ENCODE measurements around the gene CPLANE2.
"Not testable (repeated sequence)": the region's sequence is repeated elsewhere in the genome, so short reads cannot be mapped to it uniquely, and the experiment has no call there.

The CPLANE2 gene

DNA sequence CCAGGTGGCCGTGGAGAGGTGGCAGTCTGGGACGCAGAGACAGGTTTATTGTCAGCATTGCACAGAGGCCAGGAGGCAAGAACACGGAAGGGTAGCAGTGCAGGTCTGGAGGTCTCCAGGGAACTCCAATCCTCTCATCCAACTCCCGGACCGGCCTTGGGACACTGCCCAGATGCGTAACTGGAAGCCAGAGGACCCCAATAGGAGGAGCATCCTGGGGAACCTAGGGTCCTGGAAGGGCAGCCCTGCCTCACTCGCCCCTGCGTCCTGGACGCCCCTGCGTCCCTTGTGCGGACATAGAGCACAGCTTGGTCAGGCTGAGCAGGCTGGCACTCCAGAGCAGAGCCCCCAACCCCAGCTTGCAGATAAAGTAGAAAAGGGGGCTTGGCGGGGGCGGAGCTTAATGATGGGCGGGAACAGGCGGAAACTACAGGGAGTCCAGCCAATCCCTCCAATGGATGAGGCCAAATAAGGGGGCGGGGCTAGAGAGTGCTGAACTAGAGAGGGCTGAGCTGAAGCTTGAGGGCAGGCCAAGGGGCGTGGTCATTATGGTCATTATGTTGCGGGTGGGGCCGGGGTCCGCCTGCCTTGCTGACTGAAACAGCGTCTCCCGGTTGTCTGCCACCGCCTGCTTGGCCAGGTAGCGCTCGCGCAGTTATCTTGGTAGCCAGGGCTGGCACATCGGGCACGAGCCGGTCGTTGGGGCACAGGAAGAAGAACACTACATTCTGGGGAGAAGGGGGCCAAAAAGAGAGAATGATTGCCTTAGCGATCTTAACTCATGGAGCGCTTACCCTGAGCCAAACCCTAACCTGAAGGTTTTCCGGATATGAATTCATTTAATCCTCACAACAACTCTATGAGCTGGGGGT is 20.9 kb downstream of the CPLANE2 start:
- Histone ChIP-seq H3K27ac (ENCODE audit: low read depth, low read length) (no peak overlapping the region), H2AFZ (ENCODE audit: low read length, unreplicated experiment) (peak overlapping the region; percentile 87), H3K4me3 (ENCODE audit: low read depth, low read length) (peak overlapping the region; percentile 85), H3K79me2 (ENCODE audit: control insufficient read depth, insufficient read depth, low read length, unreplicated experiment) (no peaks in the 10 kb centered on the region), H3K4me1 (ENCODE audit: control insufficient read depth, insufficient read depth, low read length, unreplicated experiment) (no peaks in the 10 kb centered on the region), H3K36me3 (ENCODE audit: insufficient read depth, low read length) (no peaks in the 10 kb centered on the region), H3K27me3 (ENCODE audit: insufficient read depth, low read length) (no peaks in the 10 kb centered on the region)

DNA sequence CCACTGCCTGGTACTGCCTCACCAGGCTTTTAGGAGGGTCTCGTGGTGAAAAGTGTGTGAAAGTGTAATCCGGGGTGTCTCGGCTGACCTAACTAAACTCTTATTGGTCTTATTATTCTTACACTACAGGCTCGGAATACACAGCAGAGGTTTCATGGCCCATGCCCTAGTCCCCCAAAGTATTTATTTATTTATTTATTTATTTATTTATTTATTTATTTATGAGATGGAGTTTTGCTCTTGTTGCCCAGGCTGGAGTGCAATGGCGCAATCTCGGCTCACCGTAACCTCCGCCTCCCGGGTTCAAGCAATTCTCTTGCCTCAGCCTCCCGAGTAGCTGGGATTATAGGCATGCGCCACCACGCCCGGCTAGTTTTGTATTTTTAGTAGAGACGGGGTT is 21.7 kb downstream of the CPLANE2 start:
- H2AFZ ChIP-seq (ENCODE audit: low read length, unreplicated experiment); H3K79me2 ChIP-seq (ENCODE audit: control insufficient read depth, insufficient read depth, low read length, unreplicated experiment); H3K4me3 ChIP-seq (ENCODE audit: low read depth, low read length); H3K27me3 ChIP-seq (ENCODE audit: insufficient read depth, low read length); H3K27ac ChIP-seq (ENCODE audit: low read depth, low read length); H3K4me1 ChIP-seq (ENCODE audit: control insufficient read depth, insufficient read depth, low read length, unreplicated experiment); H3K36me3 ChIP-seq (ENCODE audit: insufficient read depth, low read length): not testable (repeated sequence)

DNA sequence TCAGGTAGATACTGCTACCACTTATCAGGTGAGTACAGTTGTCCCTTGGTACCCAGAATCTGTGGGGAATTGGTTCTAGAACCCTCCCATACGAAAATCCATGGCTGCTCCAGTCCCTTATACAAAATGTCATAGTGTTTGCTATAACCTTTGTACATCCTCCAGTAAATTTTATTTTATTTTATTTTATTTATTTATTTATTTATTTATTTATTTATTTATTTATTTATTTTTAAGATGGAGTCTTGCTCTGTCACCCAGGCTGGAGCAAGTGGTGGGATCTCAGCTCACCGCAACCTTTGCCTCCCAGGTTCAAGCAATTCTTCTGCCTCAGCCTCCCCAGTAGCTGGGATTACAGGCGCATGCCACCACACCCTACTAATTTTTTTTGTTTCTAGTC is 23.4 kb downstream of the CPLANE2 start:
- H2AFZ ChIP-seq (ENCODE audit: low read length, unreplicated experiment); H3K4me3 ChIP-seq (ENCODE audit: low read depth, low read length): not testable (repeated sequence)

DNA sequence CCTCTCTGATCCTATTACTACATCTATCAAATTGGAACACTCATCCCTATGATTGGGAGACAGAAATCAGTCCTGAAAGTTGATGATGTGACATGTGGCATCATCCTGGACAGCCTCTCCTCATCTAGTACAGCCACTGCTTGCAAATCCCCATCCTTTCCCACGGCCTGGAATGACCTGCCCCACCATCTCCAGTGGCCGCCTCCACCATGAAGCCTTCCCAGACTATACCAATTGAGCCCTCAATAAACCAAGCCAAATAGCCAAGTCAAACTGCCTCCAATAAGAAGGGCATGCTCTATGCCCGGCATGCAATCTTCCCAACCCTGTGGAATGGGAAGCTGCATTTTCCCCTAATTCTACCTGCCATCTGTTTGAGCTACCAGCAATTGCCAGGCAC is 24.0 kb downstream of the CPLANE2 start:
- H3K27me3 ChIP-seq (ENCODE audit: insufficient read depth, low read length) = no peaks in the 10 kb centered on the region
- H3K36me3 ChIP-seq (ENCODE audit: insufficient read depth, low read length) = no peaks in the 10 kb centered on the region
- H2AFZ ChIP-seq (ENCODE audit: low read length, unreplicated experiment) = no peak overlapping the region
- H3K4me1 ChIP-seq (ENCODE audit: control insufficient read depth, insufficient read depth, low read length, unreplicated experiment) = peaks cover 3% of the 10 kb centered on the region
- no peak overlapping the region for H3K27ac ChIP-seq (ENCODE audit: low read depth, low read length)
- no peak overlapping the region for H3K4me3 ChIP-seq (ENCODE audit: low read depth, low read length)
- no peaks in the 10 kb centered on the region for H3K79me2 ChIP-seq (ENCODE audit: control insufficient read depth, insufficient read depth, low read length, unreplicated experiment)

More for the DNA sequence above, 23.4 kb downstream of the CPLANE2 start:
- not testable (repeated sequence) for H3K4me1 ChIP-seq (ENCODE audit: control insufficient read depth, insufficient read depth, low read length, unreplicated experiment); H3K79me2 ChIP-seq (ENCODE audit: control insufficient read depth, insufficient read depth, low read length, unreplicated experiment); H3K27ac ChIP-seq (ENCODE audit: low read depth, low read length); H3K36me3 ChIP-seq (ENCODE audit: insufficient read depth, low read length); H3K27me3 ChIP-seq (ENCODE audit: insufficient read depth, low read length)

DNA sequence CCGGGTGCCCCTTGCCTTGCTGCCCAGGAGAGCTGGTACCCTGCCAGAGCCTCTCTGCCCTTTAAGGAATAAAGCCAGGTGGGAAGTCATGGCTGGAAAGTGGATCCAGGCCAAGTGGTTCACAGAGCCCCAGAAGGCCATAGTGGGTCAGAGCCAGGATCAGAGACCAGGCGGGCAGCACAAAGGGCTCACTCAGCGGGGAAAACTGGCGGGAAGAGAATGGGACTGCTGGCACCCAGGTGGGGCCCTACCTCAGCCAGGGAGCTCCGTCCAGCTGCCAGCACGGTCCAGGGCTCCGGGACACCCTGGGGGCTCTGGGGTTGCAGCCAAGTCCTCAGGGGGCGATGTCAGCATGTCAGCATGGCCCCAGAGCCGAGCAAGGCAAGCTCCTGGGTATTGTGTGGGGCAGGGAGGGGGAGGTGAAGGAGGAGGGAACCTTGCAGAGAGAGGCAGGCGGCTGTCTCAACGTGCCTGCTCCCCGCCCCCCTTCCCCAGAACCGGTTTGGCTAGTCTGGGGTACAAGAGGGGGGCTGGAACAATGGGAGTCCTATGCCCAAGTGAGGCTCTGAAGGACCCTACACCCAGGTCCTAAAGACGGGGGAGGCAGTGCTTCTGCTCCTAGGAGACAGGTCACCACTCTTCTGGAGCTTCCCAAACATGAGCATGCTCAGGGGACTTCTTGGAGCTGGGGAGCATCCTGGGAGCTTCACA is 24.6 kb downstream of the CPLANE2 start, which contains the start of gene ARHGEF19:
Gene ARHGEF19, minus strand, starts transcription at position 402 of the 711 bp plus-strand sequence. CDS start 3,598 bp downstream, outside the sequence.
- H3K4me3 ChIP-seq (ENCODE audit: low read depth, low read length) = no peak within 1 kb of the TSS
- H3K27me3 ChIP-seq (ENCODE audit: insufficient read depth, low read length) = no peaks in the 10 kb centered on the region
- H3K79me2 ChIP-seq (ENCODE audit: control insufficient read depth, insufficient read depth, low read length, unreplicated experiment) = no peaks in the 10 kb centered on the region
- H3K27ac ChIP-seq (ENCODE audit: low read depth, low read length) = no peak within 1 kb of the TSS
- H3K36me3 ChIP-seq (ENCODE audit: insufficient read depth, low read length) = no peaks in the 10 kb centered on the region
- H3K4me1 ChIP-seq (ENCODE audit: control insufficient read depth, insufficient read depth, low read length, unreplicated experiment) = peaks cover 3% of the 10 kb centered on the region
- no peak within 1 kb of the TSS for H2AFZ ChIP-seq (ENCODE audit: low read length, unreplicated experiment)

DNA sequence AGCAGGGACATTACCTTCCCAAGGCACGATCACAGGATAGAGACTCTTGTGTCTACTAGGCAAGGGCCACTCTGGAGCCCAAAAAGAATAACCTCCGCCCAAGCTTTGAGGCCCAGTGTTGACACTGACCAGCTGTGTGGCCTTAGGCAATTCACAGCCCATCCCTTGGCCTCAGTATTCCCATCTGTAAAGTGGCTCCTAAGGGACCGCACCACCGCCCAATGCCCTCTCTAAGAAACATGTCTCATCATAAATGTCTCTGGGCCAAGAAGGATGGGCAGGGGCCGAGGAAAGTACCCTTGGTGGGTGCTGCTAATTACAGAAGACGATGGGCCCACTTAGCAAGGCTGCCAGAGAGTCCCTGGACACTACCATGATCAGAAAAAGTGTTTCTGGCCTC is 25.2 kb downstream of the CPLANE2 start:
- Histone ChIP-seq H3K27ac (ENCODE audit: low read depth, low read length) (no peak overlapping the region), H3K36me3 (ENCODE audit: insufficient read depth, low read length) (no peaks in the 10 kb centered on the region), H3K79me2 (ENCODE audit: control insufficient read depth, insufficient read depth, low read length, unreplicated experiment) (no peaks in the 10 kb centered on the region), H3K27me3 (ENCODE audit: insufficient read depth, low read length) (no peaks in the 10 kb centered on the region), H3K4me1 (ENCODE audit: control insufficient read depth, insufficient read depth, low read length, unreplicated experiment) (peaks cover 3% of the 10 kb centered on the region), H2AFZ (ENCODE audit: low read length, unreplicated experiment) (no peak overlapping the region), H3K4me3 (ENCODE audit: low read depth, low read length) (no peak overlapping the region)

DNA sequence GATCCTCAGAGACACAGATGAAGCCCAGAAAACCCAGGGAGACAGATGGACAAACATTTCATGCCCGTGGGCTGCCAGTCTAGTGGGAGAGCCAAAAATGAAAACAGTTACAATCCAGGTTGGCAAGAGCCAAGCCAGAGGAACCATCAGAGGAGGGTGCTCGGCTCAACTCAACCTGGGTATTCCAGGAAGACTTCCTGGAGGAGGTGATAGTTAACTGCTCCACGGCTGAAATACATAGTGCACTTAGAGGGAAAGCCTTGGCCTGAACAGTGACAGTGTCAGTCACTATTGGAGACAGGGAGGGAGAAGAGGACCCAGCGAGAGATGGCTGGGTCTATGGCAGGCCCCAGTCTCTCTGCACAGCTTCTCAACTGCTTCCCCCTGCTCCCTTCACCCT is 26.4 kb downstream of the CPLANE2 start:
- no peak overlapping the region for H3K27ac ChIP-seq (ENCODE audit: low read depth, low read length)
- no peaks in the 10 kb centered on the region for H3K36me3 ChIP-seq (ENCODE audit: insufficient read depth, low read length)
- no peak overlapping the region for H3K4me3 ChIP-seq (ENCODE audit: low read depth, low read length)
- H3K4me1 ChIP-seq (ENCODE audit: control insufficient read depth, insufficient read depth, low read length, unreplicated experiment) = peaks cover 8% of the 10 kb centered on the region
- no peaks in the 10 kb centered on the region for H3K79me2 ChIP-seq (ENCODE audit: control insufficient read depth, insufficient read depth, low read length, unreplicated experiment)
- no peaks in the 10 kb centered on the region for H3K27me3 ChIP-seq (ENCODE audit: insufficient read depth, low read length)
- H2AFZ ChIP-seq (ENCODE audit: low read length, unreplicated experiment) = no peak overlapping the region

DNA sequence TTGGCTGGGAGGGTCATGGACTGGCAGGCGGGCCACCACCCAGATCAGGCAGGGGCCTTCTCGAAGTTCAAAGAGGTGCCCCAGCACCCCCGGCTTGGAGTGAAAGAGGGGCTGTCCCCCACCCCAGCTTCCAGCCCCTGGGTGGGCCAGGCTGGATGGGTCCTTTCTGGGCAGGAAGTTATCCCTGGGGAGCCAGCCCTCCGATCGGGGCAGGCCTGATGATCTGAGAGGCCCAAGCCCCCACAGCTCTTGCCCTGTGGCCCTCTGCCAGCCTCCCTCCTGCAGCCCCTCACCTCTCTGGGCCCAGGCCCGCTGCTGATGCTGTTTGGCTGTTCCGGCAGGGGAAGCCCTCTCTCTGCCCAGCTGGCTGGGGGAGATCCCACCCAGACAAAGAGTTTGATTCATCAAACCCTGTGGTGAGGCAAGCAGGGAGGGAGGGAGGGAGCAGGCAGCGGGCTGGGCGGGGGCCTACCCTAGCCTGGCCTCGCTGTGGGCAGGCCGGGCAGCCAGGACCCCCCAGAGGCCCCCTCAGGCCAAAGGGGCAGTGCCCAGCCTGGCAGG is 27.1 kb downstream of the CPLANE2 start:
- no peaks in the 10 kb centered on the region for H3K79me2 ChIP-seq (ENCODE audit: control insufficient read depth, insufficient read depth, low read length, unreplicated experiment)
- no peak overlapping the region for H3K4me3 ChIP-seq (ENCODE audit: low read depth, low read length)
- no peaks in the 10 kb centered on the region for H3K27me3 ChIP-seq (ENCODE audit: insufficient read depth, low read length)
- peaks cover 8% of the 10 kb centered on the region for H3K4me1 ChIP-seq (ENCODE audit: control insufficient read depth, insufficient read depth, low read length, unreplicated experiment)
- no peaks in the 10 kb centered on the region for H3K36me3 ChIP-seq (ENCODE audit: insufficient read depth, low read length)
- H2AFZ ChIP-seq (ENCODE audit: low read length, unreplicated experiment) = no peak overlapping the region
- no peak overlapping the region for H3K27ac ChIP-seq (ENCODE audit: low read depth, low read length)

DNA sequence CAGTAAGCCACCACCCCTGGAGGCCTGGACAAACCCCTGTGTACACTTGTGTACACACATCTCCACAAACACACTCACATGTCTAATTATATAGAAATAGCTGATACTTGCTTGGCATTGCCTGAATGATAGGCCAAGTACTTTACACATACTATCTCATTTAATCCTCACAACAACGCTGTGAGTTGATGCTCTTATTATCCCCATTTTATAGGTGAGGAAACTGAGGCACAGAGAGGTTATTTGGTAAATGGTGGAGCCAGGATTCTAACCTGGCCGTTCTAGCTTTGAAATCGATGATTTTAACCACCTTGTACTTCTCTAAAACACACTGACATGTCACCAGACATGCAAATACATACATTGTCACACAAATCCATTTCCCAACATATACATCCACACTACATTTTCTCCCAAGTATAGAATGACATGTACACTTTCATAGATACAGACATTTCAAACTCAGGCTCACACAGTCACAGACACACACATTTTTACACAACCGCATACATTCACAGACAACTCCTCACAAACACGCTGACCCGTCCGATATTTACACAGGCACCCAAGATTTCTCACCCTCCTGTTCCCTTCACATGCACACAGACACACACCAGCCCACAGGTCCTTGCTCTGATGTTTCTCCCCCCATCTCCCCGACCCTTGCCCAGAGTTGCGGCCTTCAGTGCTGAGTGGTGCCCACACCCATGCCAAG is 27.7 kb downstream of the CPLANE2 start:
- Histone ChIP-seq H3K27ac (ENCODE audit: low read depth, low read length) (no peak overlapping the region), H3K79me2 (ENCODE audit: control insufficient read depth, insufficient read depth, low read length, unreplicated experiment) (no peaks in the 10 kb centered on the region), H3K36me3 (ENCODE audit: insufficient read depth, low read length) (no peaks in the 10 kb centered on the region), H3K4me3 (ENCODE audit: low read depth, low read length) (no peak overlapping the region), H3K4me1 (ENCODE audit: control insufficient read depth, insufficient read depth, low read length, unreplicated experiment) (peaks cover 8% of the 10 kb centered on the region), H3K27me3 (ENCODE audit: insufficient read depth, low read length) (no peaks in the 10 kb centered on the region), H2AFZ (ENCODE audit: low read length, unreplicated experiment) (no peak overlapping the region)

DNA sequence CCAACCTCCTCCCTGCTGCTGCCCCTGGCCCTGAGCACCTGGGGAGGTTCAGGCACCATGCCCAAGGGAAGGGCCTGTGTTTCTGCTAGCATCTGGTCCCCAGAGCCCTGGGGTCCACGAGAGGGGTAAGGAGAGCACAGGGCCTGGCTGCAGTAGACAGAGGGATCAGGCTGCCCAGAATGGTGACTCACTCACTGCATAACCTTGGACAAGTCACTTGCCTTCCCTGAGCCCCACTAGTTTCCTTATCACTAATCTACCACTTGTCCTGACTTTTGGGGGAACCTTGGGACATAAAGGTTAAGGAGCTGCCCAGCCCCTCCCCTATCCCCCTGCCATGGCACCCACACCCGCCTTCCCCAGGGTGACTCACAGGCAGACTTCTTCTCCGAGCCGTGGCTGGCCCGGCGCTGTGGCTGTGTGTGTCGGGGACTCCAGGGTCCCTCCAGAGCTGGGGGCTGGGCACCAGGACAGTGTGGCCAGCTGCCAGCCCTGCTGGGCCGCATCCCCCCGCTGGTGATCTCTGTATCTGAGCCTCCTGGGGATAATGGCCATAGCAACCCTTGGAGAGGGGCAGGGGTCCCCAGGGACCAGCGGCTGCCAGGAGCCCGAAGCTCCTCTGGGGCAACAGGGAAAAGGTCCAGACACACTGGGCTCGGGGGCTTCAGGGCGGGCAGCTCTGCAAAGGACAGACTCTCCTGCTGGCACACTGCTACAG is 28.6 kb downstream of the CPLANE2 start:
- Histone ChIP-seq H3K27ac (ENCODE audit: low read depth, low read length) (no peak overlapping the region), H2AFZ (ENCODE audit: low read length, unreplicated experiment) (no peak overlapping the region), H3K4me1 (ENCODE audit: control insufficient read depth, insufficient read depth, low read length, unreplicated experiment) (peaks cover 8% of the 10 kb centered on the region)

More for the DNA sequence above, 28.6 kb downstream of the CPLANE2 start:
- Histone ChIP-seq H3K36me3 (ENCODE audit: insufficient read depth, low read length) (no peaks in the 10 kb centered on the region), H3K4me3 (ENCODE audit: low read depth, low read length) (no peak overlapping the region), H3K27me3 (ENCODE audit: insufficient read depth, low read length) (no peaks in the 10 kb centered on the region), H3K79me2 (ENCODE audit: control insufficient read depth, insufficient read depth, low read length, unreplicated experiment) (no peaks in the 10 kb centered on the region)

Measured in ACC112 (cell line).